ENCODE results near the gene DIABLO.
"Not testable (repeated sequence)": the region's sequence is repeated elsewhere in the genome, so short reads cannot be mapped to it uniquely, and the experiment has no call there.

DIABLO gene

GRCh38 chr12:122225683-122226365 lies at the start of gene DIABLO:
Gene DIABLO, minus strand, starts transcription at chr12:122226052. Its CDS starts 38 bp downstream, at chr12:122226014.
- peak; percentile 90 for DNase-seq

GRCh38 chr12:122275459-122275858 lies 49.6 kb upstream of the DIABLO start:
- no peak for DNase-seq

GRCh38 chr12:122266230-122266901 lies 40.5 kb upstream of the DIABLO start, which contains the start of gene VPS33A:
Gene VPS33A, minus strand, starts transcription at chr12:122266494. Its CDS starts 86 bp downstream, at chr12:122266408.
- DNase-seq, result peak; percentile 47

GRCh38 chr12:122265886-122266229 lies 40.0 kb upstream of the DIABLO start:
- DNase-seq, result no peak

- DNase-seq, result no peak
Observed at GRCh38 chr12:122265476-122265875, 39.6 kb upstream of the DIABLO start.

- not testable (repeated sequence) for DNase-seq
Observed at GRCh38 chr12:122260735-122261134, 34.9 kb upstream of the DIABLO start.

GRCh38 chr12:122258939-122259338 lies 33.1 kb upstream of the DIABLO start:
- DNase-seq, result not testable (repeated sequence)

- DNase-seq, result not testable (repeated sequence)
Observed at GRCh38 chr12:122258462-122258861, 32.6 kb upstream of the DIABLO start.

- DNase-seq, result no peak
Observed at GRCh38 chr12:122250536-122250935, 24.7 kb upstream of the DIABLO start.

- DNase-seq, result no peak
Observed at GRCh38 chr12:122250047-122250446, 24.2 kb upstream of the DIABLO start.

GRCh38 chr12:122245553-122245952 lies 19.7 kb upstream of the DIABLO start:
- no peak for DNase-seq

- DNase-seq, result no peak
Observed at GRCh38 chr12:122244565-122245371, 18.9 kb upstream of the DIABLO start.

GRCh38 chr12:122243965-122244364 lies 18.1 kb upstream of the DIABLO start:
- DNase-seq, result no peak

GRCh38 chr12:122238861-122239260 lies 13.0 kb upstream of the DIABLO start:
- no peak for DNase-seq

- DNase-seq, result no peak
Observed at GRCh38 chr12:122235741-122236140, 9.9 kb upstream of the DIABLO start.

- DNase-seq, result no peak
Observed at GRCh38 chr12:122232691-122233090, 6.8 kb upstream of the DIABLO start.

- no peak for DNase-seq
Observed at GRCh38 chr12:122230798-122231197, 4.9 kb upstream of the DIABLO start.

- DNase-seq, result no peak
Observed at GRCh38 chr12:122228092-122228491, 2.2 kb upstream of the DIABLO start.

- peak; percentile 16 for DNase-seq
Observed at GRCh38 chr12:122227341-122227740, 1.5 kb upstream of the DIABLO start.

- DNase-seq, result no peak
Observed at GRCh38 chr12:122226366-122227125, 694 bp upstream of the DIABLO start.

- DNase-seq, result no peak
Observed at GRCh38 chr12:122216445-122216844, 9.4 kb downstream of the DIABLO start.

- DNase-seq, result no peak
Observed at GRCh38 chr12:122215771-122216170, 10.1 kb downstream of the DIABLO start.

All from NCI-H1436 treated with DMSO at 0.1 percent for 48 hours (cell line).